H54 (cell line): ENCODE data around the gene TNFRSF21.

ENCODE experiments used
- DNase-seq: peaks from one replicate; pipeline ENCODE4 v3.0.0; 2011; ENCODE audit warnings: low spot score, mixed read lengths; ENCODE audit not compliant: insufficient read length
- FAIRE-seq: peaks from 3 replicates; lab custom pipeline; 2011; peaks lifted over from hg19 to GRCh38; lab: Jason Lieb, UNC
- POLR2A ChIP-seq: IDR thresholded peaks from 2 replicates; pipeline ENCODE4 v1.6.1; 2011; ENCODE audit warnings: low read depth, mild to moderate bottlenecking, low read length

The TNFRSF21 gene

DNA sequence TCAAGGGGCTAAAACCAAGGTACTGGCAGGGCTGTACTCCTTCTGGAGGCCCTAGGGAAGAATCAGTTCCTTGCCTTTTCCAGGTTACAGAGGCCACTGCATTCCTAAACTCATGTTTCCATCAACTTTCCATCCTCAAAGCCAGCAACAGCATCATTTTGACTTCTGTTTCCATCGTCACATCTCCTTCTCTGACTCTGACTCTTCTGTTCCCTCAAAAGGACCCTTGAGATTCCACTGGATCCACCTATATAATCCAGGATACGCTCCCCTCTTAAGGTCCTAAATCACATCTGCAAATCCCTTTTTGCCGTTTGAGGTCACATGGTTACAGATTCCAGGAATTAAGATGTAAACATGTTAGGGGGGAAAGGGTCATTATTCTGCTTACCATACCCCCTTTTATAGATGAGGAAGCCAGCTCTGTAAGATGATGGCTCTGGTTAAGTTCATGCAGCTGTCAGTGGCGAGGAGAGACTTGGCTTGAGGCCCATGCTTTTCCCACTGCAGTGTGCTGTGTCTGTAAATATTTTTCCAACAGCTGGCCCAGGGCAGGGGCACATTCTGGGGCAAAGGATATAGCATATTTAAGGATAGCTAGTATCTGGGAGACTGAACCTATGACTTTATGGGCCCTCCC is 114.6 kb downstream of the TNFRSF21 start:
- TF ChIP-seq POLR2A, result no peak
- FAIRE-seq (no peak), DNase-seq (no peak)

GRCh38 chr6:47188588-47189021 is 121.1 kb downstream of the TNFRSF21 start:
- TF ChIP-seq POLR2A, result no peak
- FAIRE-seq (peak; percentile 97), DNase-seq (peak; percentile 30)

- TF ChIP-seq POLR2A, result no peak
- peak; percentile 81 for FAIRE-seq
- DNase-seq, result no peak
These were observed 121.7 kb downstream of the TNFRSF21 start for GRCh38 chr6:47187893-47188587.

DNA sequence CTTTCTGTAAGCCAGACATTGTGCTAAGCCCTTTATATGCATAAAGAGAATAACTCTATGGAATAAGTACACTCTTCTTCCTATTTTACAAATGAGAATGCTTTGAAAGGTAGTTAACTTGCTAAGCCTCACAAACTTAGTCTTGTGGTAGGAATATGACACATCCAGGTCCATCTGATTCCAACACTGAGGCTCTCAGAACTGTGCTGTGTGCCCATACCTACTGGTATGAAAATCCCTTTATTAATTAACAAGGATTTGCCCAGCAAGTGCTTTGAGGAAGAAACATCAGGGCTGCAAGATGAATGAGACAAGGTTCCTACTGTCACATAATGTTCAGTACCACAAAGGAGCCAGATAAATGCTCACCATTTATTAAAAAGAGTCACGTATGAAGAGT is 122.6 kb downstream of the TNFRSF21 start:
- FAIRE-seq (no peak), DNase-seq (no peak)
- TF ChIP-seq POLR2A, result no peak

GRCh38 chr6:47182291-47182957 is 127.3 kb downstream of the TNFRSF21 start:
- no peak for FAIRE-seq
- no peak for DNase-seq
- TF ChIP-seq POLR2A, result no peak

DNA sequence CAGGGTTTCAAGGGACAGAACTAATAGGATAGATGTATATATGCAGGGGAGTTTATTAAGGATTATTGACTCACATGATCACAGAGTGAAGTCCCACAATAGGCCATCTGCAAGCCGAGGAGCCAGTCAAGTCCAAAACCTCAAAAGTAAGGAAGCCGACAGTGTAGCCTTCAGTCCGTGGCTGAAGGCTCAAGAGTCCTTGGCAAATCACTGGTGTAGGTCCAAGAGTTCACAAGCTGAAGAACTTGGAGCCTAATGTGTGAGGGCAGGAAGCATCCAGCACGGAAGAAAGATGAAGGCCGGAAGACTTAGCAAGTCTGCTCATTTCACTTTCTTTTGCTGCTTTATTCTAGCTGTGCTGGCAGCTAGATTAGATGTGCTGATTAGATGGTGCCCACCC is 128.0 kb downstream of the TNFRSF21 start:
- no peak for FAIRE-seq
- no peak for TF ChIP-seq POLR2A
- no peak for DNase-seq
